GOT3 (cell line): ENCODE data around the gene TMEM44.
"Not testable (repeated sequence)": the region's sequence is repeated elsewhere in the genome, so short reads cannot be mapped to it uniquely, and the experiment has no call there.

Experiments used
- DNase-seq: peaks from one replicate; lab custom pipeline; 2025; ENCODE audit warnings: mixed read lengths; lab: John Stamatoyannopoulos, UW

TMEM44 gene

DNA sequence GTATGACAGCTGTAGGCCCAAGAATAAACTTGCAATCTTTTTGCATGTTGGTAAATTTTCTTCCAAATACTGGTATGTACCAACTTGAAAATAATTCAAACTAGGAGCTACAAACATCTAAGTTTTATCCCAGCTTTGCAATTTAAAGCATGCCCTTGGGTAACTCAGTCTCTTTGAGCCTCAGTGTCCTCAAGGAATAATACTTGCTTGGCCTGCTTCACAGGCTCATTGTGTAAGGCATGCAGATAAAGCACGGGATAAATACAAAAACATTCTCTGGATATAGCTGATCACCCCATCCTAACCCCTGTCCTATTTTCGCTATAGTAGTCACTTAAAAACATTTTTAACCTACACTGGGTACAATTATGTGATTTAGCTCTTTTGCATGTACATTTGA is 9.6 kb upstream of the TMEM44 start:
- no peak for DNase-seq

DNA sequence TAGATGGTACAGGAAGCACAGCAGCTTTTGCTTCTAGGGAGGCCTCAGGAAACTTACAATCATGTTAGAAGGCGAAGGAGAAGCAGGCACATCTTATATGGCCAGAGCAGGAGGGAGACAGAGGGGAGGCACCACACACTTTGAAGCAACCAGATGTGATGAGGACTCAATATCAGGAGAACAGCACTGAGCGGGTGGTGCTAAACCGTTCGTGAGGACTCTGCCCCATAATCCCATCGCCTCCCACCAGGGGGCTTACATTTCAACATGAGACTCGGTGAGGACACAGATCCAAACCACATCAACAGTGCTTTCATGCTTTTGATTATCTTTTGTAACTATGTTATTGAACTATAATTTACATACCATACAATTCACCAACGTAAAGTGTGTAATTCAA is 7.6 kb upstream of the TMEM44 start:
- no peak for DNase-seq

- no peak for DNase-seq
These were observed 5.9 kb upstream of the TMEM44 start for GRCh38 chr3:194638991-194639605.

GRCh38 chr3:194637541-194638400 is 4.6 kb upstream of the TMEM44 start:
- DNase-seq, result no peak

DNA sequence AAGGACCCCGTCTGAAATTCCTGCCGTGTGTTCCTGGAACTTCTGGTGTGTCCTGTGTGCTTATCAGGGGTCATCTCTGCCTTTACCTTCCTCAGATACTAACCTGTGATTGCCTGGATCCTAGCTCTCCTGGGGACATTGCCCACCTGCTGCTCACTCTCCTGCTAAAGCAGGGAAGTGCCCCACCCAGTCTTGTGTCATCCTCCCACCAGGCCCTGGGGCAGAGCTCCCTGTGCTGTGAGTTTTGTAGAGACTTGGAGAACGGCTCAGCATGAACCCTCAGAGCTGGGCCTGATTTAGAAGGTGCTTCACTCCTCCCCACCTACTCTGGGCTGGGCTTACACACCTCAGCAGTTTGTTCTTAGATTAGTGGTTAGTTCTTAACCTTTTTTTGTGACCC is 3.8 kb upstream of the TMEM44 start:
- DNase-seq, result no peak

GRCh38 chr3:194632809-194633348 is 340 bp downstream of the TMEM44 start:
- DNase-seq, result no peak

DNA sequence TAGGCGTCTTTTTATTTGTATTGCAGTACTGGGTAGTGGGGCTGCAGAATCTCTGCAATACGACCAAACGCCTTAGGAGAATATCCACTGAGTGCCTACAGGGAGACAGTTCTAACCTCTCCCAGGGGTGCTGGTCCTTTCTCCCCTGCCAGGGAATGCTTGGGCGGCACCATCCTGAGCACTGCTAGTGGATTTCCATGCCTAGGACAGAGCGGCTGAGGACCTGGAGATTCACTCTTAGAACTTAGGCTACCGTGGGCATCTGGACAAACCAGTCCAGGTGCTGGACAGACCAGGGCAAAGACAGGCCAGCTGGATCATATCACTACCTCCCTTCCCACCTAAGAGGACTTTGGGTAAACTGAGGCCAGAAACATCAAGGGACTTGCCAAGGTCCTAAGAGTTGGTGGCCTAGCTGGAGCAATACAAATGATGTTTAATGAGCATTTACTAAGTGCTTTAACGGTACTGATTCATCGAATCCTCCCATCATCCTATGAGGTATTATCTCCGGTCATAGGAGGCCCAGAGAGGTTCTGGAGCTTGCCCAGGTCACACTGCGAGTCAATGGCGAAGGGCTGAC is 902 bp downstream of the TMEM44 start:
- DNase-seq, result no peak

GRCh38 chr3:194631696-194632095 is 1.5 kb downstream of the TMEM44 start:
- no peak for DNase-seq

GRCh38 chr3:194630681-194631080 is 2.5 kb downstream of the TMEM44 start:
- DNase-seq, result not testable (repeated sequence)

GRCh38 chr3:194624956-194625355 is 8.3 kb downstream of the TMEM44 start:
- no peak for DNase-seq

GRCh38 chr3:194623449-194624290 is 9.5 kb downstream of the TMEM44 start:
- no peak for DNase-seq

DNA sequence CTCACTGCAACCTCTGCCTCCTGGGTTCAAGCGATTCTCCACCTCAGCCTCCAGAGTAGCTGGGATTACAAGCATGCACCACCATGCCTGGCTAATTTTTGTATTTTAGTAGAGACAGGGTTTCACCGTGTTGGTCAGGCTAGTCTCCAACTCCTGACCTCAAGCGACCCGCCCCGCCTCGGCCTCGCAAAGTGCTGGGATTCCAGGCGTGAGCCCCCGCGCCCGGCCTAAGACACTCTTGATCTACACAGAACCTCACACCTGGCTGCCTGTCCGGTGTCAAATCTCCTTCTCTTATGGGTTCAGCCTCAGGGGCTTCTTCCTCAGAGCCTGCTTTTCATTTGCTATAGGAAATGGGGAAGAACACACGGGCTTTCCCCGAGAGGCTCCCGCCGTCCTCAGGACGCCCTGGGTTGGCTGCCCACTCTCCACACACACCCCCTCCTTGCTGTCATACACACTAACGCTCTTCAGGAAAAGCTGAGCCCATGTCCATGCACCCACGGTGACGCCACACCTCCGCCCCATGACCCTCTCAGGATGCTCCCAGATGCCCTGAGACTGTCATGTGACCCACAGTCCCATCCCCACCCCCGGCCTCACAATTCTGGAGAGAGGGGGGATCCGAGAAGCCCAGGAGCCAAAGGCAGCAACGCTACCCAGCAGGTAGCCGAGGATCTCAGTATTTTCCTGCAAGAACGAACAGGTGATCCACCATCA is 10.4 kb downstream of the TMEM44 start:
- DNase-seq, result no peak

DNA sequence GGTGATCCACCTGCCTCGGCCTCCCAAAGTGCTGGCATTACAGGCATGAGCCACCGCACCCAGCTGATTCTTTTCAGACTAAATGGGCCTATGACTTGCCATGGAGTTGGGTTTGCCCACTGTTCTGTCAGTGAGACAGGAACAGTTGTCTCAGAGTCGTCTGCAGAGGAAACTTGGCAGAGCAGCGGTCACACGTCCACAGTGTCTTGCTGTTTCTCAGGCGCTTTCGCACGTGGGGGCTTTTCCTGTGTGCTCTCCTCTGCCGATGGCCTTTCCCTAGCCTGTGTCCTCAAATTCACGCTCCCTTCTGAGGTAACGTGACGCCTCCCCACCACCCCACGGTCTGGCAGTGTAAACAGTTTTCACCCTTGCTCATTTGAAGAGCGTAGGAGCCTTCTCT is 11.3 kb downstream of the TMEM44 start:
- DNase-seq, result no peak

GRCh38 chr3:194620196-194620595 is 13.0 kb downstream of the TMEM44 start:
- DNase-seq, result no peak

DNA sequence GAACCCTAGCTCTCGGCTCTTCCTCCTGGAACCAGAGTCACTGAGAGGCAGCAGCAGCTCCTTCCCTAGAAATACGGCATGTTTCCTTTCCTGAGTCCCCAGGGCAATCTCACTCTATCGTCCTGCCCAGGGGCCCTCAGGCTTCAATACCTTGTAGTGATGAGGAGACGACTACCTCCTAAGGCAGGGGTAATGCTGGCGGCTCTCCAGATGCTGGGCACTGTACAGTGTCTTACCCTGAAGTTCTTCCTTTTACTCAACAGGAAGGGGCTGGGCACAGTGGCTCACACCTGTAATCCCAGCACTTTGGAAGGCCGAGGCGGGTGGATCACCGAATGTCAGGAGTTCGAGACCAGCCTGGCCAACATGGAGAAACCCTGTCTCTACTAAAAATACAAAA is 13.5 kb downstream of the TMEM44 start:
- no peak for DNase-seq

GRCh38 chr3:194618858-194619608 is 14.2 kb downstream of the TMEM44 start:
- DNase-seq, result no peak

- no peak for DNase-seq
These were observed 15.4 kb downstream of the TMEM44 start for GRCh38 chr3:194617827-194618226.

DNA sequence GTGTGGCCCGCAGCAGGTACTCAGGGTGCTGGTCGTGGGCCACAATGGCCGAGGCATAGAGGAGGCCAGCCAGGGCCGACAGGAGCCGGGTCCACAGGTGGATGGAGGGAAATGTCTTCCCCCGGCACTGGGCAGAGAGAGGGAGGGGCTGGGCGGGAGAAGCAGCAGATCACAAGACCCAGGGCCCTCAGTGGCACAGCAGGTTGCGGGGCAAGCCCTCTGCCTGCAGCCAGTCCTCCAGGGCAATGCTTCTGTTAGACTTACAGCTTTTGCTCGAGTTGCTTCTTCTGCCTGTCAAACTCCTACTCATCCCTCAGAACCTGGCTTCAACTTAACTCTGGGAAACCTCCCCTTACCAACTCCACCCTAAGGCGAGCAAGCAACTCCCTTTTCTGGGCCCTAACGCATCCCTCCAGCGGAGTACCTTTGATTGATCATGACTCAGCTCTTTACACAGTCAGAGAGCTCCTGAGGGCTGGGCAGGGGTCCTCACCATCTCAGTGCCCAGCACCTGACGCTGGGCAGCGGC is 16.0 kb downstream of the TMEM44 start:
- DNase-seq, result no peak

- no peak for DNase-seq
These were observed 18.0 kb downstream of the TMEM44 start for GRCh38 chr3:194615226-194615625.

- DNase-seq, result no peak
These were observed 21.0 kb downstream of the TMEM44 start for GRCh38 chr3:194612221-194612620.
